HG03558 (cell line): Measurements from ENCODE around the gene FAM219A.
"Not testable (repeated sequence)": the region's sequence is repeated elsewhere in the genome, so short reads cannot be mapped to it uniquely, and the experiment has no call there.

Experiments
- ATAC-seq: cut with Tn5 transposase; IDR thresholded peaks from one replicate; pipeline ENCODE4 v1.9.1; 2021; ENCODE audit warnings: moderate number of reproducible peaks; ENCODE audit not compliant: unreplicated experiment; ENCODE audit errors: extremely low read depth

The FAM219A gene

GRCh38 chr9:34485822-34486221 is 27.5 kb upstream of the FAM219A start:
- no peak for ATAC-seq

- ATAC-seq: no peak
Measured at GRCh38 chr9:34484678-34485077, 26.3 kb upstream of the FAM219A start.

- ATAC-seq: not testable (repeated sequence)
Measured at GRCh38 chr9:34482746-34483145, 24.4 kb upstream of the FAM219A start.

- not testable (repeated sequence) for ATAC-seq
Measured at GRCh38 chr9:34481620-34482019, 23.2 kb upstream of the FAM219A start.

- ATAC-seq: no peak
Measured at GRCh38 chr9:34479431-34479866, 21.1 kb upstream of the FAM219A start.

- ATAC-seq: no peak
Measured at GRCh38 chr9:34477541-34477940, 19.2 kb upstream of the FAM219A start.

GRCh38 chr9:34475097-34475496 is 16.7 kb upstream of the FAM219A start:
- ATAC-seq: no peak

GRCh38 chr9:34465468-34465867 is 7.1 kb upstream of the FAM219A start:
- ATAC-seq: no peak

- ATAC-seq: no peak
Measured at GRCh38 chr9:34464571-34464970, 6.2 kb upstream of the FAM219A start.

- ATAC-seq: no peak
Measured at GRCh38 chr9:34463901-34464232, 5.5 kb upstream of the FAM219A start.

GRCh38 chr9:34463098-34463900 is 4.9 kb upstream of the FAM219A start:
- no peak for ATAC-seq

GRCh38 chr9:34459941-34460340 is 1.6 kb upstream of the FAM219A start:
- no peak for ATAC-seq

- ATAC-seq: no peak
Measured at GRCh38 chr9:34459356-34459755, 986 bp upstream of the FAM219A start.

GRCh38 chr9:34458959-34459340 is 580 bp upstream of the FAM219A start:
- no peak for ATAC-seq

- no peak for ATAC-seq
Measured at GRCh38 chr9:34457266-34458012, 931 bp downstream of the FAM219A start.

- no peak for ATAC-seq
Measured at GRCh38 chr9:34456746-34457145, 1.6 kb downstream of the FAM219A start.

- ATAC-seq: no peak
Measured at GRCh38 chr9:34456151-34456550, 2.2 kb downstream of the FAM219A start.

GRCh38 chr9:34454571-34455065 is 3.8 kb downstream of the FAM219A start:
- no peak for ATAC-seq

GRCh38 chr9:34452568-34452967 is 5.8 kb downstream of the FAM219A start:
- ATAC-seq: no peak

- ATAC-seq: no peak
Measured at GRCh38 chr9:34451545-34451944, 6.8 kb downstream of the FAM219A start.

GRCh38 chr9:34451135-34451534 is 7.2 kb downstream of the FAM219A start:
- no peak for ATAC-seq

GRCh38 chr9:34450644-34451043 is 7.7 kb downstream of the FAM219A start:
- ATAC-seq: no peak
